GM18505 (cell line): Measurements from ENCODE around the gene HOXB2.

ENCODE experiments used
- ATAC-seq: cut with Tn5 transposase; IDR thresholded peaks from one replicate; pipeline ENCODE4 v1.9.1; 2021; ENCODE audit not compliant: unreplicated experiment
- POLR2A ChIP-seq: IDR thresholded peaks from 4 replicates; pipeline ENCODE4 v1.6.1; 2011; ENCODE audit warnings: borderline replicate concordance; ENCODE audit not compliant: insufficient read depth, insufficient read length; ENCODE audit errors: extremely low read depth

Gene HOXB2

GRCh38 chr17:48558057-48558830, 13.3 kb upstream of the HOXB2 start:
- no peak for TF ChIP-seq POLR2A
- ATAC-seq: no peak

- TF ChIP-seq POLR2A: no peak
- no peak for ATAC-seq
Measured at GRCh38 chr17:48556576-48557401, 11.9 kb upstream of the HOXB2 start.

- TF ChIP-seq POLR2A: no peak
- ATAC-seq: no peak
Measured at GRCh38 chr17:48556229-48556575, 11.3 kb upstream of the HOXB2 start.

- no peak for ATAC-seq
- TF ChIP-seq POLR2A: no peak
Measured at GRCh38 chr17:48555258-48556228, 10.6 kb upstream of the HOXB2 start.

GRCh38 chr17:48554412-48555257, 9.7 kb upstream of the HOXB2 start:
- no peak for TF ChIP-seq POLR2A
- ATAC-seq: no peak

DNA sequence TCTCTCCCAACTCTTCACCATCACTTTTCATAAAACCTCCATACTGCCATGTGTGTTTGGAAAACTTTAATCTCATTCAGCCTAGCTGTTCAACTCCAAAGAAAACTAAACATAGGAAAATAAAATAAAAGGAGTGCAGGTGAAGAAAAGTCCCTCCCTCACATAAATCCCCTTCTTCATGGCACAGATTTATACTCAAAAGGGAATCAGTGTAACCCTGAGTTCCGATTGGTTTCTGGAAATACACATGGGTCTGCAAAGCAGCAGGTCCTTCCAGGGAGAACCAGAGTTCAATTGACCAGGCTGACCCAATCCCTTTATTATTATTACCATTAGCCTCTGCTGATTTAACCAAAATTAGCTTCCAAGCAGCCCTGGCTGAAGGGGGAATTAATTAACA, 8.9 kb upstream of the HOXB2 start:
- no peak for ATAC-seq
- TF ChIP-seq POLR2A: no peak

DNA sequence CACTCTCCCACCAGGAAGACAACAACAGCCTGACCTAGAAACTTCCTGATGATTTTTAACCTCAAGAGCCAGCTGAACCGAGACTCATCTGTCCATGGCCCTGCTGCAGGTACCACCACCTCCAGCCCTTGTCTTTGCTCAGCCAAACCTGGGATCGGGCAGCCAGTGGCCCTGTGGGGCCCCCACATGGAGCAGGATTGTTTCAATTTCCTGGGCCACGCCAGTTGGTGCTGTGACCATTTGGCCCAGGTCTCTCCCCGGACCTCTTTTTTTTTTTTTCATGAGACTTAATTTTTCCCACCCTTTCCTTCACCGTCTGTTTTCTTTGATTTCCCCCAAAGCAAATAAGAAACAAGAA, 8.3 kb upstream of the HOXB2 start:
- ATAC-seq: no peak
- TF ChIP-seq POLR2A: no peak

- ATAC-seq: no peak
- no peak for TF ChIP-seq POLR2A
Measured at GRCh38 chr17:48552466-48553189, 7.7 kb upstream of the HOXB2 start.

DNA sequence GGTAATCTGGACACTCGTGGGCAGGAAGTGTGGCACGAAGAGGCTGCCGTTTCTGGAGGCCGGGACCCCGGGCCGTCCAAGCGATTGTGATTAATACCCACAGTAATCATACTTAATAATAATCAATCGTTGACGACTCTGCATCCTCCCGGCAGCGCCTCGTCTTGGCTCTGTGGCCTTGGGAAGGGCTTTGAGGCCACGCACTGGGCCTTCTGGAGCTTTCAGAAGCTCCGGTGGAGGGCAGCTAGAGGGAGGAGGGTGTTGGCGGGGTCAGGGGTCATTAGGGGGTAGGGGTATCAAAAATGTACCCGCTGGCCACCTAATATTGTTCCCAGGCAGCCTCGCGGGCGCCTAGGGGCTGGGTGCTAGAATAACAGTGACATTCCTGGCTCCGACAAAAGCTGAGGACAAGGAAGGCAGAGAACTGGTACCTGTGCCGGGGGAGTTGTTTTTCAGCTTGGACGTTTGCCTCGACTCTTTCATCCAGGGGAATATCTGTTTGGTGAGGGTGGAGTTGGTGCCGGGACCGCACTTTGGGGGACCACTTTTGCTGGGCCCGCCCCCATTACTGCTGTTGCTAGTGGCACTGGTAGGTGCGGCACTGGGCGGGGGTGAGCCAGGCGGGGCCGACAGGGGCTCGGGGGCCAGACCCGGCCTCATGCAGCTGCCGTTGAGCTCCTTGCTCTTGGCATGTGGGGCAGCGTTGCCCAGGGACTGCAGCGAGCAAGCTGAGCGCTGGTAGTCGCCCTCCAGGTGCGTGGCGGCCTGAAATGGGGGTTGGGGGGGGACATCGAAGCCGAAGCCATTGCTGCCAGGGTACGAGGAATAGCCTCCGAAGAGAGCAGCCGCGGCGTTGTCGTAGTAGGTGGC, 6.9 kb upstream of the HOXB2 start:
- ATAC-seq: no peak
- no peak for TF ChIP-seq POLR2A

- no peak for ATAC-seq
Measured at GRCh38 chr17:48551214-48551555, 6.3 kb upstream of the HOXB2 start.

More at GRCh38 chr17:48551214-48551555, 6.3 kb upstream of the HOXB2 start:
- no peak for TF ChIP-seq POLR2A
